B cell (primary cell): ENCODE results near the gene CENPP. TPM values are rescaled to one million over a fixed set of nuclear protein-coding genes. Genes with fewer than 3 reads are reported as not detected.

Source experiments
- ATAC-seq: fragments of 200-7000 bp; cut with Tn5 transposase; one replicate; pipeline ENCODE4 v1.10.0; 2021; ENCODE audit warnings: low read depth, mild to moderate bottlenecking, moderate number of reproducible peaks, moderate library complexity
- CTCF ChIA-PET: fragments of 350-600 bp; sonication (Branson Sonifier 250); formaldehyde crosslinking; loops from one replicate; lab custom pipeline; 2021; ENCODE audit warnings: antibody characterized with exemption, inconsistent platforms; lab: Charles Lee
- POLR2A ChIA-PET: fragments of 350-600 bp; sonication (Branson Sonifier 250); formaldehyde crosslinking; loops from one replicate; lab custom pipeline; 2021; ENCODE audit warnings: antibody characterized with exemption; lab: Charles Lee
- DNase-seq: peaks from one replicate; pipeline ENCODE4 v3.0.0; 2013
- H2AFZ ChIP-seq: 2 replicates; pipeline ENCODE4 v1.6.1; 2012; ENCODE audit warnings: mild to moderate bottlenecking, low read depth, low read length; ENCODE audit not compliant: insufficient read depth, poor library complexity, severe bottlenecking
- H3K27ac ChIP-seq, 2 donors: 1 replicate in 1 of 2; 2 replicates in 1 of 2; pipeline ENCODE4 v1.5.1; 2012 to 2013; ENCODE audit warnings: low read length in 2 of 2, mild to moderate bottlenecking in 2 of 2, moderate library complexity in 1 of 2
- H3K27me3 ChIP-seq, 4 experiments: fragments of 200-600 bp in 1 of 4; sonication (generic) in 1 of 4; replicated peaks in 1 of 4; 1 replicate in 2 of 4; 2 replicates in 2 of 4; pipeline versions ENCODE4 v1.6.1 to v1.7.0; 2013 to 2016; ENCODE audit warnings: low read length in 3 of 4, mild to moderate bottlenecking in 2 of 4, mixed read lengths in 1 of 4, moderate library complexity in 1 of 4; ENCODE audit not compliant: insufficient read depth in 4 of 4, control insufficient read depth in 3 of 4; ENCODE audit errors: control extremely low read depth in 1 of 4
- H3K36me3 ChIP-seq, 2 experiments: replicated peaks in 1 of 2; 1 replicate in 1 of 2; 2 replicates in 1 of 2; pipeline versions ENCODE4 v1.6.1 to v1.7.1; 2013; ENCODE audit warnings: low read length in 1 of 2; ENCODE audit not compliant: insufficient read depth in 2 of 2, control insufficient read depth in 1 of 2; ENCODE audit errors: control extremely low read depth in 1 of 2, extremely low read depth in 1 of 2
- H3K4me1 ChIP-seq, 2 donors: fragments of 200-600 bp in 1 of 2; sonication (generic) in 1 of 2; 1 replicate in 1 of 2; 2 replicates in 1 of 2; pipeline versions ENCODE4 v1.5.1 to v1.6.1; 2013 to 2017; ENCODE audit warnings: low read length in 2 of 2; ENCODE audit not compliant: control insufficient read depth in 2 of 2, insufficient read depth in 2 of 2
- H3K4me2 ChIP-seq: replicated peaks from 2 replicates; pipeline ENCODE3; 2012; ENCODE audit warnings: mild to moderate bottlenecking, low read depth, low read length; ENCODE audit not compliant: poor library complexity, severe bottlenecking
- H3K4me3 ChIP-seq, 5 experiments: fragments of 200-600 bp in 1 of 5; sonication (generic) in 1 of 5; 1 replicate in 3 of 5; 2 replicates in 2 of 5; pipeline versions ENCODE4 v1.5.1 to v1.7.0; 2011 to 2016; ENCODE audit warnings: low read length in 4 of 5, mild to moderate bottlenecking in 4 of 5, low read depth in 2 of 5, control low read depth in 1 of 5, moderate library complexity in 1 of 5; ENCODE audit not compliant: insufficient read depth in 1 of 5; ENCODE audit errors: control extremely low read depth in 1 of 5, extremely low read depth in 1 of 5
- H3K79me2 ChIP-seq: fragments of 200-600 bp; sonication (generic); one replicate; pipeline ENCODE4 v1.6.0; 2016; ENCODE audit warnings: low read length; ENCODE audit not compliant: control insufficient read depth, insufficient read depth
- H3K9ac ChIP-seq: fragments of 200-600 bp; sonication (generic); 2 replicates; pipeline ENCODE4 v1.6.1; 2017; ENCODE audit warnings: mild to moderate bottlenecking, low read length, moderate library complexity
- H3K9me3 ChIP-seq, 3 donors: one replicate each; pipeline versions ENCODE4 v1.6.1 to v1.7.1; 2013; ENCODE audit warnings: low read length in 2 of 3; ENCODE audit not compliant: control insufficient read depth in 2 of 3, insufficient read depth in 1 of 3; ENCODE audit errors: control extremely low read depth in 1 of 3
- H4K20me1 ChIP-seq: 2 replicates; pipeline ENCODE4 v1.6.0; 2012; ENCODE audit warnings: mild to moderate bottlenecking, low read length; ENCODE audit not compliant: insufficient read depth, control insufficient read depth, poor library complexity, severe bottlenecking
- H3K27ac Mint-ChIP-seq: one replicate; pipeline ENCODE4 v1.8.0; 2021; ENCODE audit warnings: mixed read lengths
- H3K27me3 Mint-ChIP-seq: one replicate; pipeline ENCODE4 v1.8.0; 2021; ENCODE audit warnings: mixed read lengths
- H3K4me1 Mint-ChIP-seq: one replicate; pipeline ENCODE4 v1.8.0; 2021; ENCODE audit warnings: mixed read lengths
- H3K4me3 Mint-ChIP-seq: one replicate; pipeline ENCODE4 v1.8.0; 2021; ENCODE audit warnings: mixed read lengths
- H3K9me3 Mint-ChIP-seq: one replicate; pipeline ENCODE4 v1.8.0; 2022; ENCODE audit warnings: mixed read lengths; ENCODE audit not compliant: insufficient read depth
- EZH2 ChIP-seq: IDR thresholded peaks from 2 replicates; pipeline ENCODE4 v1.6.1; 2012; ENCODE audit warnings: borderline replicate concordance, low read depth, mild to moderate bottlenecking, moderate library complexity, low read length; ENCODE audit not compliant: insufficient read depth, poor library complexity, severe bottlenecking
- WGBS: methylation state at CpG from one replicate; pipeline ENCODE4 v1.1.5; 2013; ENCODE audit warnings: missing lambda C conversion rate; ENCODE audit not compliant: insufficient coverage; 5-methylcytosine and 5-hydroxymethylcytosine counted together
- intact Hi-C: fragments of 100-400 bp; cut with micrococcal nuclease; formaldehyde crosslinking; loops from one replicate; pipeline ENCODE4 v1.10.0; 2022
- polyA plus RNA-seq: library from polyadenylated mRNA; depleted of rRNA; stranded (reverse); fragments of >200 nt; gene quantifications from 2 replicates; pipeline ENCODE4 v1.2.3, GENCODE V29; 2012
- total RNA-seq, 2 donors: library from RNA; stranded (reverse); fragments of 120-200 nt in 1 of 2; gene quantifications; 1 replicate in 1 of 2; 2 replicates in 1 of 2; pipeline versions ENCODE4 v1.2.3 to v1.2.4, GENCODE V29; 2013 to 2022
- TF ChIP-seq, protein P1 (sequence below): fragments of 200-600 bp; IDR thresholded peaks from one replicate; pipeline ENCODE4 v1.8.0; 2022; ENCODE audit warnings: antibody characterized with exemption, mild to moderate bottlenecking

CENPP gene
- total and polyA plus RNA-seq, 2 donors (not counting 1 experiment from before 2014, with no cell fraction given), result 1.4 to 6.2 TPM

DNA sequence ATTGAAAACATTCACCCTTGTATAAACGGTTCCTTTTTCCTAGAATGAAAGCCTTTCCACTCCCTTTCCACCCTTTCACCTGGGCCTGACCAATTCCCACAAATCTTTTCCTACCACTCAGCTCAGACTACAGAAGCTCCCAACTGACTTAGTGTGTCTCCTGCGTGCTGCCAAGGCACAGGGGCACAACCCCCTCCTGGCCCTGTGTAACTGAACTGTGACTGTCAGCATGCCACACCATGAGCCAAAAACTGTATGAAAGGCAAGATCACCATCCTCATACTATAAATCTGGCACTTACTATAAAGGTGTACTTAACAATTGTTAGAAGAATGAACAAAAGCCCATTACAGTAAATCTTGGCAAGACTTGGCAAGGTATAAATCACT is 12.1 kb upstream of the CENPP start:
- POLR2A ChIA-PET, result no interaction called here
- no peak for ATAC-seq
- Histone ChIP-seq H3K9ac (no peak overlapping the region), H3K27ac (no peak overlapping the region), H2AFZ (no peak overlapping the region), H3K9me3 (no peaks in the 10 kb centered on the region), H3K79me2 (peaks cover 24% of the 10 kb centered on the region), H3K4me2 (no peak overlapping the region), H3K36me3 (peaks cover 2 to 74% of the 10 kb centered on the region in 2 experiments), H3K4me1 (no peaks in the 10 kb centered on the region), H3K27me3 (no peaks in the 10 kb centered on the region), H3K4me3 (no peak overlapping the region), H4K20me1 (no peaks in the 10 kb centered on the region)
- TF ChIP-seq, protein P1, sequence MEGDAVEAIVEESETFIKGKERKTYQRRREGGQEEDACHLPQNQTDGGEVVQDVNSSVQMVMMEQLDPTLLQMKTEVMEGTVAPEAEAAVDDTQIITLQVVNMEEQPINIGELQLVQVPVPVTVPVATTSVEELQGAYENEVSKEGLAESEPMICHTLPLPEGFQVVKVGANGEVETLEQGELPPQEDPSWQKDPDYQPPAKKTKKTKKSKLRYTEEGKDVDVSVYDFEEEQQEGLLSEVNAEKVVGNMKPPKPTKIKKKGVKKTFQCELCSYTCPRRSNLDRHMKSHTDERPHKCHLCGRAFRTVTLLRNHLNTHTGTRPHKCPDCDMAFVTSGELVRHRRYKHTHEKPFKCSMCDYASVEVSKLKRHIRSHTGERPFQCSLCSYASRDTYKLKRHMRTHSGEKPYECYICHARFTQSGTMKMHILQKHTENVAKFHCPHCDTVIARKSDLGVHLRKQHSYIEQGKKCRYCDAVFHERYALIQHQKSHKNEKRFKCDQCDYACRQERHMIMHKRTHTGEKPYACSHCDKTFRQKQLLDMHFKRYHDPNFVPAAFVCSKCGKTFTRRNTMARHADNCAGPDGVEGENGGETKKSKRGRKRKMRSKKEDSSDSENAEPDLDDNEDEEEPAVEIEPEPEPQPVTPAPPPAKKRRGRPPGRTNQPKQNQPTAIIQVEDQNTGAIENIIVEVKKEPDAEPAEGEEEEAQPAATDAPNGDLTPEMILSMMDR, result no peak
- TF ChIP-seq EZH2, result no peak
- no peaks in the 10 kb centered on the region for H3K9me3 Mint-ChIP-seq
- H3K27ac Mint-ChIP-seq, result no peak overlapping the region
- no peaks in the 10 kb centered on the region for H3K27me3 Mint-ChIP-seq
- intact Hi-C loops, result no loop called here
- no peak for DNase-seq
- CTCF ChIA-PET, result interaction anchor here (1.3 kb wide), 1 partner anchor 15 kb away, joined by 3 read pairs; no protein-coding TSS in a partner anchor
- no peak overlapping the region for H3K4me3 Mint-ChIP-seq
- 56% methylated on average over 1 of the region's 2 CpGs for WGBS
- peaks cover 19% of the 10 kb centered on the region for H3K4me1 Mint-ChIP-seq

- H3K4me2 ChIP-seq, result no peak overlapping the region
- TF ChIP-seq EZH2, result no peak
- TF ChIP-seq, protein P1, result no peak
- no peak overlapping the region for H2AFZ ChIP-seq
- no peak overlapping the region for H3K4me3 ChIP-seq
- no peaks in the 10 kb centered on the region for H3K4me1 ChIP-seq
- H3K27me3 ChIP-seq, result no peaks in the 10 kb centered on the region
- POLR2A ChIA-PET, result no interaction called here
- Mint-ChIP-seq H3K27ac (no peak overlapping the region), H3K9me3 (no peaks in the 10 kb centered on the region), H3K4me3 (no peak overlapping the region), H3K4me1 (peaks cover 19% of the 10 kb centered on the region), H3K27me3 (no peaks in the 10 kb centered on the region)
- peaks cover 24% of the 10 kb centered on the region for H3K79me2 ChIP-seq
- no peak overlapping the region for H3K9ac ChIP-seq
- CTCF ChIA-PET, result no interaction called here
- DNase-seq (no peak), ATAC-seq (no peak)
- peaks cover 0 to 74% of the 10 kb centered on the region in 2 experiments for H3K36me3 ChIP-seq
- no peaks in the 10 kb centered on the region for H3K9me3 ChIP-seq
- 100% methylated on average over 2 of the region's 5 CpGs for WGBS
- no peaks in the 10 kb centered on the region for H4K20me1 ChIP-seq
- intact Hi-C loops, result no loop called here
- no peak overlapping the region for H3K27ac ChIP-seq
Measured at GRCh38 chr9:92315456-92315855, 10.3 kb upstream of the CENPP start.
